Loucy (cell line): ENCODE results near the gene FBN1.

ENCODE experiments used
- H2AFZ ChIP-seq: fragments of 200-600 bp; sonication (generic); 2 replicates; pipeline ENCODE4 v1.6.0; 2016; ENCODE audit warnings: antibody characterized with exemption, mild to moderate bottlenecking, low read length, moderate library complexity
- H3F3A ChIP-seq: fragments of 200-600 bp; 2 replicates; pipeline ENCODE4 v1.6.0; 2016; ENCODE audit warnings: antibody characterized with exemption, low read depth, mild to moderate bottlenecking
- H3K27me3 ChIP-seq: fragments of 200-600 bp; sonication (generic); 2 replicates; pipeline ENCODE4 v1.6.1; 2014; ENCODE audit warnings: low read length, mild to moderate bottlenecking; ENCODE audit not compliant: insufficient read depth, poor library complexity, severe bottlenecking
- H3K36me3 ChIP-seq: fragments of 200-600 bp; sonication (generic); 2 replicates; pipeline ENCODE4 v1.6.1; 2016; ENCODE audit warnings: low read length; ENCODE audit not compliant: insufficient read depth
- H3K4me1 ChIP-seq: fragments of 200-600 bp; sonication (generic); 2 replicates; pipeline ENCODE4 v1.5.1; 2014; ENCODE audit warnings: low read length, mild to moderate bottlenecking; ENCODE audit not compliant: insufficient read depth, poor library complexity, severe bottlenecking
- H3K4me2 ChIP-seq: fragments of 200-600 bp; sonication (generic); 2 replicates; pipeline ENCODE4 v1.6.0; 2014; ENCODE audit warnings: antibody characterized with exemption, low read length, low read depth, mild to moderate bottlenecking; ENCODE audit not compliant: poor library complexity, severe bottlenecking
- H3K4me3 ChIP-seq: fragments of 200-600 bp; sonication (generic); 2 replicates; pipeline ENCODE4 v1.5.1; 2014; ENCODE audit warnings: low read length, mild to moderate bottlenecking, mixed read lengths; ENCODE audit not compliant: poor library complexity, severe bottlenecking
- H3K79me2 ChIP-seq: fragments of 200-600 bp; sonication (generic); 2 replicates; pipeline ENCODE4 v1.6.1; 2014; ENCODE audit warnings: low read length; ENCODE audit not compliant: insufficient read depth
- H3K9ac ChIP-seq: fragments of 200-600 bp; sonication (generic); 2 replicates; pipeline ENCODE4 v1.6.0; 2014; ENCODE audit warnings: mild to moderate bottlenecking, low read depth, low read length, moderate library complexity; ENCODE audit not compliant: poor library complexity, severe bottlenecking
- H3K9me2 ChIP-seq: fragments of 200-600 bp; sonication (generic); replicated peaks from 2 replicates; pipeline ENCODE4 v1.6.1; 2016; ENCODE audit warnings: low read depth, low read length, mixed read lengths
- H3K9me3 ChIP-seq: fragments of 200-600 bp; sonication (generic); 2 replicates; pipeline ENCODE4 v1.6.1; 2014; ENCODE audit warnings: mild to moderate bottlenecking, antibody characterized with exemption, low read length, low read depth; ENCODE audit not compliant: insufficient read depth
- H4K20me1 ChIP-seq: fragments of 200-600 bp; sonication (generic); 2 replicates; pipeline ENCODE4 v1.6.0; 2014; ENCODE audit warnings: antibody characterized with exemption, low read length, mild to moderate bottlenecking; ENCODE audit not compliant: insufficient read depth, poor library complexity, severe bottlenecking
- CTCF ChIP-seq: fragments of 200-600 bp; sonication (generic); conservative IDR thresholded peaks from 2 replicates; pipeline ENCODE4 v1.5.1; 2014; ENCODE audit warnings: mild to moderate bottlenecking, antibody characterized with exemption, low read length
- EZH2phosphoT487 ChIP-seq: fragments of 200-600 bp; IDR thresholded peaks from 2 replicates; pipeline ENCODE4 v1.6.1; 2018; ENCODE audit warnings: antibody characterized with exemption, mild to moderate bottlenecking, moderate library complexity, borderline replicate concordance

FBN1 gene

GRCh38 chr15:48536681-48537091, 108.8 kb downstream of the FBN1 start:
- TF ChIP-seq CTCF (no peak), EZH2phosphoT487 (no peak)
- Histone ChIP-seq H3K27me3 (no peaks in the 10 kb centered on the region), H3K36me3 (no peaks in the 10 kb centered on the region), H3K4me3 (no peak overlapping the region), H3K9ac (no peak overlapping the region), H3K4me2 (no peak overlapping the region), H4K20me1 (no peaks in the 10 kb centered on the region), H3K9me2 (no peaks in the 10 kb centered on the region), H3F3A (no peaks in the 10 kb centered on the region), H3K9me3 (no peaks in the 10 kb centered on the region), H3K79me2 (no peaks in the 10 kb centered on the region), H2AFZ (no peak overlapping the region), H3K4me1 (no peaks in the 10 kb centered on the region)

- H4K20me1 ChIP-seq, result no peaks in the 10 kb centered on the region
- H3K27me3 ChIP-seq, result no peaks in the 10 kb centered on the region
- TF ChIP-seq CTCF, result no peak
- TF ChIP-seq EZH2phosphoT487, result no peak
- no peak overlapping the region for H3K4me3 ChIP-seq
- H3K36me3 ChIP-seq, result no peaks in the 10 kb centered on the region
- no peaks in the 10 kb centered on the region for H3K4me1 ChIP-seq
- no peaks in the 10 kb centered on the region for H3F3A ChIP-seq
- no peak overlapping the region for H2AFZ ChIP-seq
- no peaks in the 10 kb centered on the region for H3K79me2 ChIP-seq
- H3K9me3 ChIP-seq, result no peaks in the 10 kb centered on the region
- no peaks in the 10 kb centered on the region for H3K9me2 ChIP-seq
- no peak overlapping the region for H3K9ac ChIP-seq
- no peak overlapping the region for H3K4me2 ChIP-seq
Observed at GRCh38 chr15:48533982-48534381, 111.5 kb downstream of the FBN1 start.

- no peak for TF ChIP-seq CTCF
- no peak for TF ChIP-seq EZH2phosphoT487
Observed at GRCh38 chr15:48532946-48533345, 112.6 kb downstream of the FBN1 start.

More at GRCh38 chr15:48532946-48533345, 112.6 kb downstream of the FBN1 start:
- Histone ChIP-seq H3K9ac (no peak overlapping the region), H3K4me2 (no peak overlapping the region), H3K36me3 (no peaks in the 10 kb centered on the region), H3K9me2 (no peaks in the 10 kb centered on the region), H3K9me3 (no peaks in the 10 kb centered on the region), H3K79me2 (no peaks in the 10 kb centered on the region), H2AFZ (no peak overlapping the region), H3K4me3 (no peak overlapping the region), H4K20me1 (no peaks in the 10 kb centered on the region), H3F3A (no peaks in the 10 kb centered on the region), H3K27me3 (no peaks in the 10 kb centered on the region), H3K4me1 (no peaks in the 10 kb centered on the region)
